Peyer's patch (tissue), 4 donors: ENCODE results near the gene IGIP.

Experiments
- POLR2A ChIP-seq, 2 donors: fragments of 450-650 bp; IDR thresholded peaks; one replicate each; pipeline ENCODE4 v1.5.1; 2017; ENCODE audit warnings: antibody characterized with exemption in 2 of 2, mild to moderate bottlenecking in 2 of 2, moderate library complexity in 2 of 2
- TF ChIP-seq, protein P1 (sequence below), 6 experiments: fragments of 450-650 bp in 4 of 6; fragments of 200-600 bp in 2 of 6; sonication (generic) in 1 of 6; IDR thresholded peaks; one replicate each; pipeline ENCODE4 v1.5.1; 2017 to 2019; ENCODE audit warnings: antibody characterized with exemption in 6 of 6, mild to moderate bottlenecking in 3 of 6, moderate library complexity in 1 of 6

- TF ChIP-seq, protein P1, sequence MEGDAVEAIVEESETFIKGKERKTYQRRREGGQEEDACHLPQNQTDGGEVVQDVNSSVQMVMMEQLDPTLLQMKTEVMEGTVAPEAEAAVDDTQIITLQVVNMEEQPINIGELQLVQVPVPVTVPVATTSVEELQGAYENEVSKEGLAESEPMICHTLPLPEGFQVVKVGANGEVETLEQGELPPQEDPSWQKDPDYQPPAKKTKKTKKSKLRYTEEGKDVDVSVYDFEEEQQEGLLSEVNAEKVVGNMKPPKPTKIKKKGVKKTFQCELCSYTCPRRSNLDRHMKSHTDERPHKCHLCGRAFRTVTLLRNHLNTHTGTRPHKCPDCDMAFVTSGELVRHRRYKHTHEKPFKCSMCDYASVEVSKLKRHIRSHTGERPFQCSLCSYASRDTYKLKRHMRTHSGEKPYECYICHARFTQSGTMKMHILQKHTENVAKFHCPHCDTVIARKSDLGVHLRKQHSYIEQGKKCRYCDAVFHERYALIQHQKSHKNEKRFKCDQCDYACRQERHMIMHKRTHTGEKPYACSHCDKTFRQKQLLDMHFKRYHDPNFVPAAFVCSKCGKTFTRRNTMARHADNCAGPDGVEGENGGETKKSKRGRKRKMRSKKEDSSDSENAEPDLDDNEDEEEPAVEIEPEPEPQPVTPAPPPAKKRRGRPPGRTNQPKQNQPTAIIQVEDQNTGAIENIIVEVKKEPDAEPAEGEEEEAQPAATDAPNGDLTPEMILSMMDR (IDR thresholded peaks at IDR 0.05) = no peak
- TF ChIP-seq POLR2A (IDR thresholded peaks at IDR 0.05) = no peak
These were observed 21.7 kb downstream of the IGIP start for GRCh38 chr5:140147460-140147859.
